GM12892 (cell line): ENCODE measurements around the gene NSRP1. TPM values are rescaled to one million over a fixed set of nuclear protein-coding genes. Genes with fewer than 3 reads are reported as not detected.
"Not testable (repeated sequence)": the region's sequence is repeated elsewhere in the genome, so short reads cannot be mapped to it uniquely, and the experiment has no call there.

Experiments
- DNase-seq: peaks from one replicate; pipeline ENCODE4 v3.0.0; 2011; ENCODE audit not compliant: insufficient read length
- FAIRE-seq: peaks from 2 replicates; lab custom pipeline; 2011; peaks lifted over from hg19 to GRCh38; lab: Jason Lieb, UNC
- POLR2A ChIP-seq: IDR thresholded peaks from 2 replicates; pipeline ENCODE4 v1.6.1; 2011; ENCODE audit warnings: low read depth, low read length, control low read depth
- POLR2AphosphoS5 ChIP-seq: IDR thresholded peaks from 2 replicates; pipeline ENCODE4 v1.6.1; 2011; ENCODE audit warnings: low read depth, low read length, control low read depth
- TAF1 ChIP-seq: IDR thresholded peaks from 2 replicates; pipeline ENCODE4 v1.6.1; 2011; ENCODE audit warnings: low read depth, mild to moderate bottlenecking, control low read depth, low read length, borderline replicate concordance
- polyA plus RNA-seq: library from polyadenylated mRNA; unstranded; fragments of >200 nt; gene quantifications from one replicate; pipeline ENCODE4 v1.2.1, GENCODE V29; 2012; ENCODE audit warnings: missing spikeins, inconsistent platforms; ENCODE audit not compliant: missing spikeins

Gene NSRP1, protein sequence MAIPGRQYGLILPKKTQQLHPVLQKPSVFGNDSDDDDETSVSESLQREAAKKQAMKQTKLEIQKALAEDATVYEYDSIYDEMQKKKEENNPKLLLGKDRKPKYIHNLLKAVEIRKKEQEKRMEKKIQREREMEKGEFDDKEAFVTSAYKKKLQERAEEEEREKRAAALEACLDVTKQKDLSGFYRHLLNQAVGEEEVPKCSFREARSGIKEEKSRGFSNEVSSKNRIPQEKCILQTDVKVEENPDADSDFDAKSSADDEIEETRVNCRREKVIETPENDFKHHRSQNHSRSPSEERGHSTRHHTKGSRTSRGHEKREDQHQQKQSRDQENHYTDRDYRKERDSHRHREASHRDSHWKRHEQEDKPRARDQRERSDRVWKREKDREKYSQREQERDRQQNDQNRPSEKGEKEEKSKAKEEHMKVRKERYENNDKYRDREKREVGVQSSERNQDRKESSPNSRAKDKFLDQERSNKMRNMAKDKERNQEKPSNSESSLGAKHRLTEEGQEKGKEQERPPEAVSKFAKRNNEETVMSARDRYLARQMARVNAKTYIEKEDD
- polyA plus RNA-seq = 33.6 TPM

DNA sequence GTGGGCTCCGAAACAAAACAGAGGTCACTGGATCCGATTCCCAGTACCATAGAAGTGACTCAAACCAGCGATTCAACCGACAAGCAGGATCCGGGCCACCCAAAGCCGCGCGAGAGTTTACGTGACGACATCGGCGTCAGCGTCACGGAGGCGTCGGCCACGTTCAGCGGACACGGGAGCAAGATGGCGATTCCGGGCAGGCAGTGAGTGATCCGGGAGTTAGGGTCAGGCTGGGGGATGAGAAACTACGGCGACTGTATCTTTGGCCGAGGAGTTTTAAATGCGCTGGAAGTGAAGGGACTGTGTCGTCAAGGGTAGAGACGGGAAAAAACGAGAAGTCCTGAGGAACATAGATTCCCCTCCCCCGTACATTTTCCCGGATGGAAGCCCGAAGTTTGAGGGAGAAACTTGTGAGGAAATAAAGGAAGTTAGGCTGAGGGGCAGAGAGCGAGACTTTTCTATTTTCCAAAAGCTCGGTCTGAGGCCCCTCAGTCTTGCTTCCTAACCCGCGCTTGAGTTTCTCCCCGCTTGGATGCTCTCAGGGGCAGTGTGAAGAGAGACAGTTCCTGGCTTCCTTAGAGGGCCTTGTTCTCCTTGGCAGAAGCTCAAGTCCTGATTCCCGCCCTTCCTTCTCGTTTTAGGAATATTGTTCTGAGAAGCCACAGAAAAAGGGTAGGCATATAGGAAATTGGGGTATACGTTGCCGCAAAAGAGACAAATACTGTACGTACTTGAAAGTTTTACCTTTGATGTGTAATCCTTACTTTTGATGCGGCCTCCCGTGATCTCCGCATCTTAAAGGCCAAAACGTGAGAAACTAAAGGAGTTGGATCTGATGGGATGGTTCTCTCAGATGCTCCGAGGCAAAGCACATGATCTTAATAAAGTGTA, at the start of gene NSRP1:
TSS of gene NSRP1 (plus strand) at position 156 of the 891 bp plus-strand sequence. CDS start at position 184, 28 bp downstream.
- TF ChIP-seq POLR2A = peak; percentile 99
- TF ChIP-seq POLR2AphosphoS5 = peak; percentile 98
- peak; percentile 99 for TF ChIP-seq TAF1
- DNase-seq (peak; percentile 80), FAIRE-seq (peak; percentile 100)

DNA sequence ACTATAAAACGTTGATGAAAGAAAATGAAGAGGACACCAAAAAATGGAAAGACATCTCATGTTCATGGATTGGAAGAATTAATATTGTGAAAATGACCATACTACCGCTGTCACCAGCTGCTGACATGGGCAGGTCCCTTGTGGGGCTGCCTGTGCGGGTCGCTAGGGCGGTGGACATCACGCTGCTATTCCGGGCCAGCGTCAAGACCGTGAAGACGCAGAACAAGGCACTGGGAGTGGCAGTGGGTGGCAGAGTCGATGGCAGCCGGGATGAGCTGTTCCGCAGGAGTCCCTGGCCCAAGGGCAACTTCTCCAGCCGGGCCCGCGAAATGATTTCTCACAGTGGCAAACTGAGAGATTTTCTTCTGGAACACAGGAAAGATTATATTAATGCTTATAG, 48.2 kb upstream of the NSRP1 start:
- FAIRE-seq = no peak
- TF ChIP-seq TAF1 (no peak), POLR2A (no peak), POLR2AphosphoS5 (no peak)
- no peak for DNase-seq

DNA sequence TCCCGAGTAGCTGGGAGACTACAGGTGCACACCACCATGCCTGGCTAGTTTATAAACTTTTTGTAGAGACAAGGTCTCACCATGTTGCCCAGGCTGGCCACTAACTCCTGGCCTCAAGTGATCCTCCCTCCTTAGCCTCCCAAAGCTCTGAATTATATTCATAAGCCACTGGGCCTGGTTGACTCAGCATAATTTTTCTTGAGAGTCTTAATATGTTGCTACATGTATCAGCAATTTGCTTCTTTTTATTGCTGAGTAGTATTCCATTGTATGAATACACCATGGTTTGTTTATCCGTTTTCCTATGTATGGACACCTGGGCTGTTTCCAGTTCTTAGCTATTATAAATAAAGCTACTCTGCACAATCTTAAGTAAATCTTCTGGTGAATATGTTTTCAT, 42.4 kb upstream of the NSRP1 start:
- TF ChIP-seq TAF1 (no peak), POLR2AphosphoS5 (no peak), POLR2A (no peak)

DNA sequence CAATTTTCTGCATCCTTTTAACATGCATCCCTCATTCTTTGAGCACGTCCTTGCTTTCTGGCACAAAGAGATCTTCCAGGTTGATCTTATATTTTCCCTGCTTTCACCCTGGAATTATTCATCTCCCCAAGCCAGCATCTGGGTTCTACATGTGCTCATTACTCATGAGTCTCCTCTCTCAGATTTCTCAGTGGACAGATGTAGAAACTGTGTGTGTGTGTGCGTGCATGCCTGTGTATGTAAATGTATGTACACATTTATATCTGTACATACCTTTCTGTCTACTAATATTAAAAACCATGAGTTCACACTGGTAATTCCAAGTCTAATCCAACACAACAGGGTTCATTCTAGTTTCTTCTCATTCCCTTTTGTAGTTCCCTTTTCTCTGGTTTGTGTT, 41.9 kb upstream of the NSRP1 start:
- FAIRE-seq (no peak), DNase-seq (no peak)
- TF ChIP-seq POLR2AphosphoS5 = no peak
- no peak for TF ChIP-seq TAF1
- TF ChIP-seq POLR2A = no peak

More for the DNA sequence above, 42.4 kb upstream of the NSRP1 start:
- DNase-seq (no peak), FAIRE-seq (no peak)

DNA sequence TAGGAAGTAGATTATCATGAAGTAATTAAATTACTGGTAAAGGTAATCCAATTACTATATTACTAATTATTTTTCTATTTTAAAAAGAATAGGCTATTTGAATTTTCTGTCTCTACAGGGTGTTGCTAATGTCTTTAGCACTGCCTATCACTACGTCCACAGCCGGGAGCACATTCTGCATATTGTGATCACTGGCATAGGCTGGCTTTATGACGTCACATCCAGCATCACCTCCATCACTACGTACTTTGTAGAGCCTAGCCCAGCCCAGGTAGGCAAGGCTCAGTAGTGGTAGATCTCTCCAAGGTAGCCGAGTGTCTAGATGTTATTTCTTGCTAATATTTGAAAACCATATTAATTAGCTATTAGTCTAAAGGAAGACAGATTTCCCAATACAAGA, 33.8 kb upstream of the NSRP1 start:
- no peak for TF ChIP-seq POLR2A
- no peak for TF ChIP-seq TAF1
- no peak for TF ChIP-seq POLR2AphosphoS5
- FAIRE-seq = no peak
- no peak for DNase-seq

DNA sequence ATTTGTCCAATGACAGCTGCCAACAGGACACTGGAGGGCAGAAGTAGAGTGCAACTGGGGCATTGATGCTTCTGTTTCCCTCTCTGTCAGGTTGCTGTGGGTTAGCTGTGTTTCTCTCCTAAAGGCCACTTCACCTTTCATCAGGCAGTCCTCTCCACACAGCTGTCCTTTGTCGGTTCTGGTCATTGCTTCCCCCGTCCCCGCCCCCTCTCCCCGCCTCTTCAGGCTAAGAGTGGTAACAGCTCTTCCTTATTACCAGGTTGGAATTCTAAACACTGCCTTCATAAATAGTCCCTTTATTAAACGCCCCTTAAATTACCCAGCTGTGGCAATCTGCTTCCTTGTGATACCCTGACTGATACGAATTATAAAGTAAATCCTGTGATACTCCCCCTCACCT, 31.8 kb upstream of the NSRP1 start:
- DNase-seq (no peak), FAIRE-seq (no peak)
- TF ChIP-seq POLR2A (no peak), POLR2AphosphoS5 (no peak), TAF1 (no peak)

DNA sequence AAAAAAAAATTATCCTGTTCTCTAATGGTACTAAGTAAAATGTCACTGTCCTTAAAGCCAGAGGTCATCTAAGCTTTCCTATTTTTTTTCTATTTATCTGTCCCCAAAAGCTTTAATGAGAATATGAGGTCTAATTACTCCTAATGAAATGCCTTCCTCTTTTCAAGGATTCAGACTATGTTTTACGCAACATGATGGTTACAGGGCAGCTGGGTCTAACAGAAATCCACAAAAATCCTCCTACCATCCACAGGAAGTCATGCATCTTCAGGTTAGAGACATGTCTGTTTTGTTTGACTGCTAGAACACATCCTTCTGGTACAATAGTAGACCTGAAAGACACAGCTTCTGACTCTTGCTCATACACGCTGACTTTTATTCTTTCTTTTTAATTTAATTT, 29.7 kb upstream of the NSRP1 start:
- TF ChIP-seq POLR2A (no peak), POLR2AphosphoS5 (no peak), TAF1 (no peak)
- DNase-seq (no peak), FAIRE-seq (no peak)

DNA sequence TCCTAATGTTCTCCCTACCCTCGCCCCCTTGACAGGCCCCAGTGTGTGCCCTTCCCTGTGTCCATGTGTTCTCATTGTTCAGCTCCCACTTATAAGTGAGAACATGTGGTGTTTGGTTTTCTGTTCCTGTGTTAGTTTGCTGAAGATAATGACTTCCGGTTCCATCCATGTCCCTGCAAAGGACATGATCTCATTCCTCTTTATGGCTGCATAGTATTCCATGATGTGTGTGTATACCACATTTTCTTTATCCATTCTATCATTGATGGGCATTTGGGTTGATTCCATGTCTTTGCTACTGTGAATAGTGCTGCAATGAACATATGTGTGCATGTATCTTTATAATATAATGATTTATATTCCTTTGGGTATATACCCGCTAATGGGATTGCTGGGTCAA, 29.2 kb upstream of the NSRP1 start:
- not testable (repeated sequence) for FAIRE-seq, DNase-seq

DNA sequence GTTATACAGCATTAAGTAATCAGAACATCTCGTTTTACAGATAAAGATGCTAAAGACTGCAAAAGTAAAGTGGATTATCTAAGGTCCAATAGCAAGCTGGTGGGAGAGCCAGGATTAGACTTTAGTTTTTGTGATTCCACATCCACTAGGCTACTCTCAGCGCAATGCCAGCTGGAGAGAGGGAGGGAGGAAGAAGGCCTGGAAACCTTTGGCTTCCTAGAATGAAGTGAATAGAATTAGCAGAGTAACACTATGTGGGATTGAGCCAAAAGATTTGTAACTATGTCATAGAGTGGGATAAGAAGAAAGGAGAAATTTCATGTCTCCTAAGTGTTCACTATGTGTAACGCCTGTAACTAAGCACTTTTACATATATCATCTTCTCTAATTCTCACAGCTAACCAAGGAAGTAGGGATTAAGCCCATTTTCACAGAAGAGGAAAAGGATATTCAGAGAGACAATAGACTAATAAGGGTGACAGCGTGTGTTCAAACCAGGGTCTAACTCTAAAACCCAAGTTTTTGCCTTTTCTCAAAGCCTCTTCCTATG, 25.4 kb upstream of the NSRP1 start:
- TF ChIP-seq TAF1 (no peak), POLR2A (no peak), POLR2AphosphoS5 (no peak)
- no peak for FAIRE-seq
- no peak for DNase-seq

DNA sequence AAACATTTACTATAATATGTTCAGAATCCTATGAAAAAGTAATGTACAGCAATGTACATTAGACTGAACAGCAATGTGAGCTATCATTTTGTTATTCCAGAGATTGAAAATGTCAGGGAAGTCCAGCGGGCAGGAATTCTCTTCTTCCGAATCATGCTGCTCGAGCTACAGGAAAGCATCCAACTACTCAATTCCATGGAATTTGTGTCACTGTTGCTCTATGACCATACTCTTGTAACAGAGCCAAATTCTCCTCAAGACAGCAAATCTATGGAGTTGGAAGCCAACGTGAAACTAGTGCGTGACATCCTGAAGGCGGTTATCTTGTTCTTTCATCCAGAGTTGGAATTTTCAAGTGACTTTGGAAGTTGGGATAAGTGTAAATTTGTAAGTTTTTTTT, 24.8 kb upstream of the NSRP1 start:
- FAIRE-seq = no peak
- DNase-seq = no peak
- TF ChIP-seq TAF1 (no peak), POLR2AphosphoS5 (no peak), POLR2A (no peak)

DNA sequence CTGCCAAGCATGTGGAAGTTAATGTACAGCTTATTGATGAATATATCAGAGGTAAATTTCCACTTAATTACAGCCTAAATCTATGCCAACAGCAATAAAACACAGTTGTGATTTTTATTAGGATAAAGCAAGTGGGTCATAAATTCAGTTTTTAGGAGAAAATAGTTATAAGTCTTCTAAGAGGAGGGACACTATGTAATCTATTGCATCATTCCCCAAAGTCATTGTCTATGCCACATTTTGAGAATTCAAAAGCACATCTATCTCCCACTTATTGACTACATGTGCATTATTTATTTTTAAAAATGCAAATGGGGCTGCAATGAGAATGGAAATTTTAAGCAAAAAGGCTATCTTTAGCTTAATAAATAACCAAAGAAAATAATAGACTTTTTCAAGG, 23.7 kb upstream of the NSRP1 start:
- FAIRE-seq (no peak), DNase-seq (no peak)
- TF ChIP-seq POLR2AphosphoS5 = no peak
- TF ChIP-seq POLR2A = no peak
- TF ChIP-seq TAF1 = no peak
